Myocyte (in vitro differentiated cells): ENCODE data around the gene TUBGCP6. TPM values are rescaled to one million over a fixed set of nuclear protein-coding genes. Genes with fewer than 3 reads are reported as not detected.

ENCODE experiments used
- DNase-seq: peaks from one replicate; pipeline ENCODE4 v3.0.0-alpha.2; 2012; ENCODE audit warnings: low read depth
- total RNA-seq: library from RNA; depleted of rRNA; stranded (reverse); fragments of >200 nt; gene quantifications from 2 replicates; pipeline ENCODE4 v1.2.3, GENCODE V29; 2014

Gene TUBGCP6
- total RNA-seq, 1 donor from 2014 or later = 33.7 TPM

DNA sequence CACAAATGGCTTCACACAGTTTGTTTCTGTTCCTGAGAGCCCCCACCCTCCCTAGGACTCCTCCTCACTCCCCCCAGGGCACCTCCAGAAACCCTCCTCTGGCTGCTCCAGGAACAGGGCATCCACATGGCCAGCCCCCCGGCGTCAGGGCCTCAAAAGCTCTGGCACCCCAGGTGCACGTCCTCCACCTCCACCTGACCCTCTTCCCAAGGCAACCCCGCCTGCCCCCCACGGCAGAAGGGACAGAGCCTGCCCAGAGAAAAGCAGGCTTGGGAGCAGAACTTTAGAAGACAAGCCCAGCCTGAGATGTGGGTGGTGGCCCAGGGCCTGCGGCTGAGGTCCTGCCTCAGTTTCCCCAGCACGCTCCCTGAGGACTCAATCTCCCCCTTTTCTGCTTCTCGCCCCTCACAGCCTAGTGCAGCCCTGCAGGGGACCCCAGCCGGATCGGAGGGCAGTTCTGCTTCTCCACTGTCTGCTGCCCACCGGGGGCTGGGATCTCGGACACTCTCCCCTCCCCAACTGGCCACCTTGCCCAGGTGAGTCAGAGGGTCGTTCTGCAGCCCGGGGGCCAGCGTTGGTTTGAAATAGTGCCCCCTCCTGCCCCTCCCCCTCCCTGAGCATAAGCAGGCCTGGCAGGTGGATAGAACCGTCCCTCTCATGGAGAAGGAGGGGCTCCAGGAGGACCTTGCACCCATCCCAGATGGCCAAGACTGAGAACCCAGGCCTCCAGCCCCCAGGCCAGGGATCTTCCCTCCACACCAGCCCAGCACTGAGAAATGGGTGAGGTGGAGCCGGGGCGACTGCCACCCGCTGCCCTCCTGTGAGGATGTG, 61.5 kb downstream of the TUBGCP6 start:
- no peak for DNase-seq

DNA sequence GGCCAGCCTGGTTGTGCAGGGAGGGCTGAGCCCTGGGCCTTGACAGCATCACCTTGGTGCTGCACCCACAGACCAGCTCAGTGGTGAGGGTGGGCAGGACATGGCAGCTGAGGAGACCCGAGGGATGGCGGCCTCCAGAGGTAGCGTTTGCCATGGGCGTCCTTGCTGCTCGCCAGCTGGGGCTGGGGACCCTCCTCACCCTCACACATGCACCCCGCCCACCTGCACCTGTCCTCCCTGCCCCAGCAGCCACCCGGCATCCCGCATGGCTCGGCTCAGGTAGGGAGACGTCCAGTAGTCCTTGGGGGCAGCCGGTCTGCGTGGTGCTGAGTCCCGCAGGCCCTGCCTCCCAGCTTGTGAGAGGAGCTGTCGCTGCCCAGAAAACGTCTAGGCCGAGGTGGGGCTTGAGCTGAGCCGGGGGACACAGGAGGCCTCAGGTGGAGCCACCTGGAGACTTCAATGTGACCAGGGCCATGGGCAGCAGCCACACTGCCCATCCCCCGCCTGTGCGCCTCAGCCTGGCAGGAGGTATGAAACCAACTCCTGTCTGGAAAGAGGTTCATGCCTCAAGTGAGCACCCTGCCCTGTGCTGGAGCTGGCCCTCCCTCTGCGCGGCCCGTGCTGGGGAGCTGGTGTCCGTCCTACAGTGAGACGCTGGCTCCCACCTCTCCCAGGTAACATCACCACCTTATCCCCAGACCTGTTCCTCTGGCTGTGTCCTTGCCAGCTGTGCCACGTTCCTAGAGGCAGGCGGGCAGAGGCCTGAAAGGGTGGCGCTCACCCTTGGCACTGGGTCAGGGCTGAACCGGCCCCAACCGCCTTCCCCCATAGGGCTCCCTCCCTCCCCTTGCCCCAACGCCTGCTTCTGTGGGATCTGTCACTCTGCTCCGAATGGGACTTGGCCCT, 62.4 kb downstream of the TUBGCP6 start:
- DNase-seq = no peak

DNA sequence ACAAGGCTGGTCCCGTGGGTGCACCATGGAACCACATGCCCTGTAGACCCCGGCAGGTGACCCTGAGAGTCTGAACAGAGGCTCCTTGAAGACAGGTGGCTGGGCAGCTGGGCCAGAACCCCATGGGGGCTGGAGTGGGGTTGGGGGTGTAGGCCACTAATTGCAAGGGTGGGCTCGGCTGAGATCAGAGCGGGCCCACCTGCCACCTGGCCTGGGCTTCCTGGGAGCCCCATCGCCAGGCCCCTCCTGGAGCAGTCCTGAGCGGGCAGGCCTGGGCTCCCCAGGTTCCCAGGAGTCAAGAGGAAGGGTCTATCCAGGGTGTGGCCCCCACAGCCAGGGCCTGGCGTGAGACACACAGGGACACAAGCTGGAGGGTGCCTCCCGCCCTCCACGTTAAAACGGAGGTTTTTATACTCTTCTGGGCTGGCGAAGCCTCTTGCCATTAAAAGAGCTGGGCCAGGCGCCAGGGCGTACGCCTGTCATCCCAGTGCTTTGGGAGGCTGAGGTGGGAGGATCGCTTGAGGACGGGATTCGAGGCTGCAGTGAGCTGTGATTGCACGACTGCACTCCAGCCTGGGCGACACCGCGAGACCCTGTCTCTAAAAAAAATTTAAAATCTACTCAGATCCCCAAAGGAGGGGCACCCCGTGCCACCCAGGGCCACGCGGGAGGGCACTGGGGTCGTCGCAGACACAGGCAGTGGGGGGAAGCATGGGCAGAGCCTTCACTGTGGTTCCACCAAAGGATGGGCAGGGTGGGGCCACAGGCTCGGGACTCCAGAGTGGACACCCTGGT, 63.9 kb downstream of the TUBGCP6 start:
- no peak for DNase-seq

DNA sequence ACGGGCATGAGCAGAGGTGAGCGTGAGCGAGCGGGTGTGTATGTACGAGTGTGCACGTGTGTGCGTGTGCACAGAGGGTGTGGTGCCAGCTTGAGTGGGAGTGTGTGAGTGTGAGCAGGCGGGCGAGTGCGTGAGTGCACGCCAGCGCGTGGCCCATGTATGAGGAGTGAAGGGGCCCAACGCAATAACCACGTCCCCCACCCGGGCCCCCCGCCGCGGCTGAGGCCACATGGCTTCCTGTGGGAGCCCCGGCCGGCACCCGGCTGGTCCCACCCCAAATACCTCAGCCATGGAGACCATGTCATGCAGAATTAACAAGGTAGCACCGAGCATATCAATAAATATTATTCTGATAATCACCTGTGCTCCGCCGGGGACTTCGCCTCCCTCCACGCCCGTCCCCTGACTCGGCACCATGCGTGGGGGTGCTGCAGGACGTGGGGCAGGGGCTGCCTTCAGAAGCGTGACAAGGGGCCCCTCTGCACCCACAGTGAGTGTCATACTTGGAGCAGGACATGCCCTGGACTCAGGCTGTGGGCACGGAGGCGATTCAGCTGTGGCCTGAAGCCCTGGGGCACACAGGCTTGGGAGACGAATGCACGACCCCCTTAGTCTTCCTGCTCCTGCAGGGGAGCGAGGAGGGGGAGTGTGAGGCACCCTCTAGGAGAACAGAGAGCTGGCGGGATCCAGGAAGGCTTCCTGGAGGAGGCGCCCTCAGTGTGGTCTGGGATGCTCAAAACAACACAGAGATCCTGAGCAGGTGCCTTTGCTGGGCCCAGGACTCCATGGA, 64.7 kb downstream of the TUBGCP6 start:
- DNase-seq = no peak

DNA sequence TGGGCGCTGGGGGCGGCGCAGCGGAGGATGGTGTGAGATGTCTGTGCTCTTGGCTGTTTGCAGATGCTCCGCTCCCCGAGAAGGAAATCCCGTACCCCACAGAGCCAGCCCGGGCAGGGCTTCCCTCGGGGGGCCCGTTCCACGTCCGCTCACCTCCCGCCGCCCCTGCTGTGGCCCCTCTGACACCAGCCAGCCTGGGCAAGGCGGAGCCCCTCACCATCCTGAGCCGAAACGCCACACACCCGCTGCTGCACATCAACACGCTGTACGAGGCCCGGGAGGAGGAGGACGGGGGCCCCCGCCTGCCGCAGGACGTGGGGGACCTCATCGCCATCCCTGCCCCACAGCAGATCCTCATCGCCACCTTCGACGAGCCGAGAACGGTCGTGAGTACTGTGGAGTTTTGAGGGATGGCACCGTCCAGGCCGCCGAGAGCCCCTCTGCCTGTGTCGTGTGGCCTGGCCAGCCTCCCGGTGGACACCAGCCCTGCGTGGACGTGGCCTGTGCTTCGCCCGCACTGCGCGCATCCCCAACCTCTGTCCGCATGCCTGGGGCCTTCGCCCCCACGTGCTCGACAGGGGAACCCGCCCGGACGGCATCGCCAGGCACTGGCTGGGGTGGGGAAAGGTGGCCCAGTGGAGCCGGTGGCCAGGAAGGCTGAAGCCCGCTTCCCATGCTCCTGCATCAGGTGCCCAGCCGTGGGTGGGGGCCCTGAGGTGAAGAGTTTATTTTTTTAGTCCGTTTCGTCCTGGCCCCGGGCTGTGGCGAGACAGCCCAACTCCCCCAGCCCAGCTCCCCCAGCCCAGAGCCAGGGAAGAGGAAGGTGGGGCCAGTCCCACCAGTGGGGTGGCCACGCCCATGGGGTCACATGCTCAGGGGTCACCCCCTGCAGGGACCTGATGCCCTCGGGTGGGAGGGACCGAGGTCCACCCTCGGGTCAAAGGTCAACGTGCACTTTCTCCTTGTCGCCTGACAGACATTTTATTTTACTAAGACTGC, 65.7 kb downstream of the TUBGCP6 start:
- DNase-seq = no peak

DNA sequence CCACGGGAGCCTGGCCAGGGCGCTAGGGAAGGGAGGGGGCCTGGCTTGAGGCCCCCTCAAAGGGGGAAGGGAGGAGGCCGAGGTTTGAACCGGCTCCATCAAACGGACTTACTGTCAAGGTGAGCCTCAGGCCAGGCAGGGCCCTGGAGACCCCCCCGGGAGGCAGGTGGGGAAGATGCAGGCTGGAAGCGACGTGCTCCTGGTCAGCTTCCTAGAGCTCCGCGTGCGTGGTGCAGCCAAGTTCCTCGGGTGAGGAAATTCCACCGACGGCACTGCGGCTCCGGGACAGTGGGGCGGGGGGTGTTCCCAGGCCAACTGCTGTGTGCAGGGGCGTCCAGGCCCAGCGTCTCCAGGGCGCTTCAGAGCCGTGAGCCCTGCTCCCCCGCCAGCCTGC, 66.4 kb downstream of the TUBGCP6 start:
- DNase-seq = no peak

DNA sequence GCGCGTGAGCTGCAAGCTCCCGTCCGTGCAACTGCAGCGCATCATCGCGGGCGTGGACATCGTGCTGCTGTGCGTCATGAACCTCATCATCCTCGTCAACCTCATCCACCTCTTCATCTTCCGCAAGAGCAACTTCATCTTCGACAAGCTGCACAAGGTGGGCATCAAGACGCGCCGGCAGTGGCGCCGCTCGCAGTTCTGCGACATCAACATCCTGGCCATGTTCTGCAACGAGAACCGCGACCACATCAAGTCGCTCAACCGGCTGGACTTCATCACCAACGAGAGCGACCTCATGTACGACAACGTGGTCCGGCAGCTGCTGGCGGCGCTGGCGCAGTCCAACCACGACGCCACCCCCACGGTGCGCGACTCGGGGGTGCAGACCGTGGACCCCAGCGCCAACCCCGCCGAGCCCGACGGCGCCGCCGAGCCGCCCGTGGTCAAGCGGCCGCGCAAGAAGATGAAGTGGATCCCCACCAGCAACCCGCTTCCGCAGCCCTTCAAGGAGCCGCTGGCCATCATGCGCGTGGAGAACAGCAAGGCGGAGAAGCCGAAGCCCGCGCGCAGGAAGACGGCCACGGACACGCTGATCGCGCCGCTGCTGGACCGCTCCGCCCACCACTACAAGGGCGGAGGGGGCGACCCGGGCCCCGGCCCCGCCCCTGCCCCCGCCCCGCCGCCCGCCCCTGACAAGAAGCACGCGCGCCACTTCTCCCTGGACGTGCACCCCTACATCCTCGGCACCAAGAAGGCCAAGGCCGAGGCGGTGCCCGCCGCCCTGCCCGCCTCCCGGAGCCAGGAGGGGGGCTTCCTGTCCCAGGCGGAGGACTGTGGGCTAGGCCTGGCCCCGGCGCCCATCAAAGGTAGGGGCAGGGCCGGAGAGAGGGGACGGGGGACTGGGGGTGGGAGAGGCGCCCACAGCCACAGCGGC, 67.0 kb downstream of the TUBGCP6 start:
- DNase-seq = no peak

DNA sequence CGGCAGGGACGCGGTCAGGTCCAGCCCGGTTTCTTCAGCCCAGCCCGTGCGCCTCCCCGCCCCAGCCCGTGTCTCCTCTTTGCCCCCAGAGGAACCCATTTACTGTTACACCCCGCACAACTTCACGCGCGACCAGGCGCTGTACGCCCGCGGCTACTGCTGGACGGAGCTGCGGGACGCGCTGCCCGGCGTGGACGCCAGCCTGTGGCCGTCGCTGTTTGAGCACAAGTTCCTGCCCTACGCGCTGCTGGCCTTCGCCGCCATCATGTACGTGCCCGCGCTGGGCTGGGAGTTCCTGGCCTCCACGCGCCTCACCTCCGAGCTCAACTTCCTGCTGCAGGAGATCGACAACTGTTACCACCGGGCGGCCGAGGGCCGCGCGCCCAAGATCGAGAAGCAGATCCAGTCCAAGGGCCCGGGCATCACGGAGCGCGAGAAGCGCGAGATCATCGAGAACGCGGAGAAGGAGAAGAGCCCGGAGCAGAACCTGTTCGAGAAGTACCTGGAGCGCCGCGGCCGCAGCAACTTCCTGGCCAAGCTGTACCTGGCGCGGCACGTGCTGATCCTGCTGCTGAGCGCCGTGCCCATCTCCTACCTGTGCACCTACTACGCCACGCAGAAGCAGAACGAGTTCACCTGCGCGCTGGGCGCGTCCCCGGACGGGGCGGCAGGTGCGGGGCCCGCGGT, 67.8 kb downstream of the TUBGCP6 start:
- no peak for DNase-seq

DNA sequence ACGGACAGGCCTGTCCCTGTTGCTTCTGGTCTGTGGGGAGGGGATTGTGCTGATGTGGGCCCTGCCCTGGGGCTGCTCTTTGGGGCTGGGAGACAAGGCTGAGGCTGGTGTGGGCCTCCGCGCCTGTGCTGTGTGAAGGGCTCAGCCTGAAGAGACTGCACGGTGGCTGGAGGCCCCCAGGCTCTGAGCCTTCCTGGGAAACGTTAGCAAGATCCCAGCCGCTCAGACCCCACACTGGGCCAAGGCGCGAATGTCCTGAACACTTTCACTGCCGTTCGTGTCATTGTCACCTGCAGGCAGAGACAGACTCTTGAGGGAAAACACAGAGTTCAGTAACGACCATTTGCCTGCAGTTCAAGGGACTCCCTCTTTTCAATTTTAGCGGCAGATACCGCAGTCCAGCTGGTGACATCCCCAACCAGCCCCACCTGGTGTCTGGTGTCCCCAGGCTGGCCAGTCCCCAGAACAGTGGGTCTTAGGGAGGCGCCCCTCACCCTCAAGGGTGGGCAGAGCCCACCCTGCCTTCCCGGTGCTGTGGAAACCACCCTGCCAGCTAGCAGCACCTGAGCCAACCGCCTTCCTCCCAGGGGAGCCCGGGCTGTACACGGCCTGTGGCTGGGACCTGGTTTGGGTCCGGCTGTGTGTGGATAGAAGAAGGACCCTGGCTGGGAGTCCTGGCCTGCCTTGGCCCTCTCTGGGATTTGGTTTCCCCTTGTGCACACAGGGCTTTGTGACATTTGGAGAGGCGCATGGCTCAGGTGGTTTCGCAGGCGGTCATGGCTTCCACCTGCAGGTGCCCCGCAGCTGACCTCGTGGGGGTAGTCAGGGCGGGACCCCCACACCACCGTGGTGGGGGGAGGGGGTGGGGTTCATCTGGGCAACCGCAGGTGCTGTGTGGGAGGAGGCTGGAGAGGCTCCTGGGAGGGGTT, 68.6 kb downstream of the TUBGCP6 start:
- no peak for DNase-seq

DNA sequence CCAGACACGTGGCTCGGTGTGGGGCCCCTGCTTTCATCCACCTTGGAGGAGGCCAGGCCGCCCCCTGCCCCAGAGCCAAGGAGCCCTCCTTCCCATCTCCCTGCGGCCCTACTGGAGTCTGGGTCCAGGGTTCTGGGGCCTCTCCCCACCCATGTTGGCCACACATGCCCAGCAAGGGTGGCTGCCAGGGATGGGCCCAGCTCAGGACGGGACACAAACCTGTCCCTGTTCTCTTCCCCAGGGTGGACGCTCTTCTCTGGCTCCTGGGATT, 69.7 kb downstream of the TUBGCP6 start:
- no peak for DNase-seq

DNA sequence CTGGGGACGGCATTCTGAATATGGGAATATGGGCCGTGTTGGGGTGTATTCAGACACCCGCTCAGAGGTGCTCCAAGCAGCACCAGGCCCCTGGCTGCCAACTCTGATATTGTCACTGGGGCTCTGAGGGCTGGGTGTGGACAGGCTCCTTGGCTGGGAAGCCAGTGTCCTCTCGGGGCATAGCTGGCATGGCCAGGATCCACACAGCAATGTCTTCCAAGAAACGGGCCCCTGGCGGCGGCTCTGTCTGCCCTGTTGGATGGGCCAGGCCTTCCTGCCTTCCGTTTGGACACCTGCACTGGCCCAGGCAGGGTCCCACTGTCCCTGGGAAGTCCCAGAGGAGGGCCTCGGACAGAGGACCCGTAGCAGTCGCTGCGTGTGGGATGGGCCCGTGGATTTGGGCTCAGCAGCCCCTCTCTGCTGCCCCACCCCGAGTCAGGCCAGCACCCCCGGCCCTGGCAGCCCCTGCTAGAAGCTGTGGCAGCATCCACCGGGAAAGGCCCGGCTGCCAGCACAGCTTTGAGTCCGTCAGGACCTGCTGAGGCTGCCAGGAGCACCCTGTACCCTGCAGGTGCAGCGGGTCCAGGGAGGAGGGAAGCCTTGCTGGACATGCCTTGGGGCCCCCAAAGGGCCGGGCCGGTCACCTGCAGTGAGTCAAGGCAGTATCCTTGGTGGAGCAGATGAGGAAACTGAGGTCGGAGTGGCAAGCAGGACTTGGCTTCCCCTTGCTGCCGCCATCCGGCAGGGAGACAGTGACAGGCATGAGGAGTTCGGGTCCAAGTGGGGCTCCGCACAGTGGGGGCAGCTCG, 70.2 kb downstream of the TUBGCP6 start:
- no peak for DNase-seq

DNA sequence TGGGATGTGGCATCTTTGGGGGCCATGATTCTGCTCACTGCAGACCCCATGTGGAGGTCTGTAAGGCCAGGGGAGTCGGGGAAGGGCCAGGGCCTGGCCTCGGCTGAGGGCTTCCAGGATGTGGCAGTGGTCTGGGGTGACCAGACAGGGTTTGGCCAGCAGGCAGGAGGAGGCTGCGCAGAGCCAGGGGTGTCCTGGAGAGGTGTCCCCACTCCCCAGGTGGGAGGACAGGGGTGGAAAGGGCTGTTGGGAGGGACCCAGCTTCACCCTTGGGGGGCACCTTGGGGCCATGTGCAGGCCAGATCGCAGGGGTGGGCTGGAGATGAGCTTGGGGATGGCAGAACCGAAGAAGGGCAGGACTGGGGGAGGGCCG, 70.9 kb downstream of the TUBGCP6 start:
- no peak for DNase-seq

DNA sequence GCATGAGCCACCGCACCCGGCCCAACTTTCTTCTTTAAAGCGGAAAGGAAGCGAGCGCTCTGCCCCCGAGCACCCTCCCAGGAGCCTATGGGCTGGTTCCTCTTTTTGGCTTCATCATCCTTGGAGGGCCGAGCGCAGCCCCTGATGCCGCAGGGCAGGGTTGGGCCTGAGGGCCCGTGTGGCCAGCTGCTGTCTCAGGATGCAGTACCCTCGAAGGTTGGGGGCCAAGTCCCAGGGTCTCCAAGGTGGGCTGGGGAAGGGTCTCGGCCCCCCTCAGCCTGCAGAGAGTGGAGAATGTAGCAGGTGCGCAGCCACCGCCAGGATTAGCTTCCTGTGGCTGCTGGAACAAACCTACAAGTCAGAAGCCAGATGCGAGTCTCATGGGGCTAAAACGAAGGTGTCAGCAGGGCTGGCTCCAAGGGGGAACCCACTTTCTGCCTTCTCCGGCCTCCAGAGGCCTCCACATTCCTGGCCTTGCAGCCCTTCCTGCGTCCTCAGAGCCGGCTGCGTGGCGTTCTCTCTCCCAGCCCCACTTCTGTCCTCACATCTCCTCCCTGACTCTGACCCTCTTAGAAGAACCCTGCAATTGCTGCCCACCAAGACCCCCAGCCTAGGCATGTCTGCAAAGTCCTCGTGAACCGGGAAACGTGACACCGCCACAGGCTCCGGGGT, 71.4 kb downstream of the TUBGCP6 start:
- DNase-seq = no peak

DNA sequence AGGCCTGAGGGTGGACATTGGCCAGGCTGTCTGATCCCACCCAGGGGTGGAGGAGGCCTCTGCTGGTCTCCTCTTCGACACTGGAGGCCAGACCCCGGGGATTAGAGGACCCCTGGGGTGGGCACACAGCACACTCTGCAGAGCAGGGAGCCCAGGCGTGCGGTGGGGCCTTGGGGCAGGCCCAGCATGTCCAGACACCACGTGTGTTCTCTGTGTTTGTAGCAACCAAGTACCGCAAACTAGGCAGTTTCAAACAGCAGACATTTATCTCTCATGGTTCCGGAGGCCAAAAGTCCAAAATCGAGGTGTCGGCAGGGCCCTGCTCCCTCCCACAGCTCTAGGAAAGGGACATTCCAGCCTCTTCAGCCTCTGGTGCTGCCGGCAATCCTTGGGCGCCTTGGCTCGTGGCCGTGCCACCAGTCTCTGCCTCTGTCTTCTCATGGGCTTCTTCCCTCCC, 72.8 kb downstream of the TUBGCP6 start:
- no peak for DNase-seq

DNA sequence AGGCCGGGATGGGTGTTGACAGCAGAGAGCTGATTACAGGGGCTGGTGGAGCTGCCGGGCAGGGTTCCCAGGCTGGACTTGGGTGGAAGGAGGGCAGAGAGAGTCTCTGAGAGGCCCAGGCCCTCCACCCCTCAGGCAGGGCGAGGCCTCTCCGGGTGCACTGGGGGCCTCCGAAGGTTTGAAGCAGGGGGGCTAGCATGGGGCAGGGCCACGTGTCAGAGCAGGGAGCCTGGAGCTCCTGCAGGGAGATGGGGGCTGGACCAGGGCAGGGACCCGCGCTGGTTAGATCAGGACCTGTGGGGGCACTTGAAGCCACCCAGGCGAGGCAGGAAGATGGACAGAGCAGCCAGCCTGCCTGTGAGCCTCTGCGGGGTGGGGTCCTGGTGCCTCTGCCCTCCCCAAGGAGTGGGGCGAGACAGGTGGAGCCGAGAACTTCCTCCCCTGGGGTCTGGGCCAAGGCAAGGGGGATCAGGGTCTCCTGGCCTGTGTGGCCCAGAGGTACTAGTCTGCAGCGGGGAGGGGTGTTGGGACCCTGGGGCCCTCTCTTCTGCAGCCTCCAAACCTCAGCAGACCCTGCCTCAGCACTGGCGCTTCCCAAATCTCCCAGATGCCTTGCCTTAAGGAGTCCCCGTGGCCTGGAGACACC, 73.4 kb downstream of the TUBGCP6 start:
- DNase-seq = no peak
